ENCODE measurements around the gene C1orf115. TPM values are rescaled to one million over a fixed set of nuclear protein-coding genes. Genes with fewer than 3 reads are reported as not detected.

C1orf115 gene, protein sequence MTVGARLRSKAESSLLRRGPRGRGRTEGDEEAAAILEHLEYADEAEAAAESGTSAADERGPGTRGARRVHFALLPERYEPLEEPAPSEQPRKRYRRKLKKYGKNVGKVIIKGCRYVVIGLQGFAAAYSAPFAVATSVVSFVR
- total RNA-seq (3.5 TPM), polyA plus RNA-seq (5.2 TPM)
- long read RNA-seq, donor 1: 0 reads
- long read RNA-seq, donor 2, transcript C1orf115-201 (2 exons, 3,413 nt): major isoform, 6 of 6 reads
- long read RNA-seq, donor 2, partial matches to known transcripts: 0 of 6 reads
- long read RNA-seq, donor 2, other reads (novel, unspliced or antisense): 0 of 6 reads
- long read RNA-seq, donor 3, partial matches to known transcripts: 0 of 2 reads
- long read RNA-seq, donor 3, other reads (novel, unspliced or antisense): 0 of 2 reads
- long read RNA-seq, donor 4, partial matches to known transcripts: 0 of 1 reads
- long read RNA-seq, donor 4, other reads (novel, unspliced or antisense): 0 of 1 reads
- long read RNA-seq, donor 5, partial matches to known transcripts: 0 of 2 reads
- long read RNA-seq, donor 5, other reads (novel, unspliced or antisense): 0 of 2 reads
- long read RNA-seq, donor 6, partial matches to known transcripts: 0 of 4 reads
- long read RNA-seq, donor 6, other reads (novel, unspliced or antisense): 0 of 4 reads
- long read RNA-seq, donor 7, partial matches to known transcripts: 0 of 2 reads
- long read RNA-seq, donor 7, other reads (novel, unspliced or antisense): 0 of 2 reads
- long read RNA-seq, donor 8, partial matches to known transcripts: 0 of 2 reads
- long read RNA-seq, donor 8, other reads (novel, unspliced or antisense): 0 of 2 reads
- long read RNA-seq, donor 9, partial matches to known transcripts: 0 of 2 reads
- long read RNA-seq, donor 9, other reads (novel, unspliced or antisense): 0 of 2 reads
- long read RNA-seq, donor 10: 0 reads

DNA sequence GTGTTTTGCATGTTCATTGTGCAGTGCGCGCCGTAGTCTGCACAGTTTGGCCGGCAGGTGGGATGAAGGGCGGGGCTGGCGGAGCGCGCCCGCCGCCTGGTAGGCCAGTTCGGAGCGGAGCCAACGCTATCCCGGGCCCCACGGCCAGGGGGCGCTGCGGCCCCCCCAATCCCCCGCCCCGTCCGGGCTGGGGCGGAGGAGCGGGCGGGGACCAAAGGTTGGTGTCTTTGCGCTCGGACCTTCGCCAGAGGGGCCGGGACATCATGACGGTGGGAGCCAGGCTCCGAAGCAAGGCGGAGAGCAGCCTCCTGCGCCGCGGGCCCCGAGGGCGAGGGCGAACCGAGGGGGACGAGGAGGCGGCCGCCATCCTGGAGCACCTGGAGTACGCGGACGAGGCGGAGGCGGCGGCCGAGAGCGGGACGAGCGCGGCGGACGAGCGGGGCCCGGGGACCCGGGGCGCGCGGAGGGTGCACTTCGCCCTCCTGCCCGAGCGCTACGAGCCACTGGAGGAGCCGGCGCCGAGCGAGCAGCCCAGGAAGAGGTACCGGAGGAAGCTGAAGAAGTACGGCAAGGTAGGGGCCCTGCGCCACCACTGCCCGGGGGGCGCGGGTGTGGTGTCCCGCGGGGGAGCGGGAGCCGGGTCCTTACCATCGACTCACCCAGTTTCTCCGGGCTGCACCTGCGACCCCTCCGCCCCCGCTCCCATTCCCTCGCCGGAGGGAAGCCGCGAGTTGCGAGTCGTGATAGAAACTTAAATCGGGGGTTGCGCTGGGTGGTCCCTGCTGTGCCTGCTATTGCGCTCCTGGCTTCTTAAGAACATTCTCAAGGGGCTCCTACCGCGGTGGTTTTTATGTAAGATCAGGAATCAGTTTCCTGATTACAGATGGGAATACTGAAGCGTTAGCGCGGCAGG lies at the start of gene C1orf115:
Gene C1orf115, plus strand, starts transcription at position 224 of the 913 bp plus-strand sequence. Its CDS starts 40 bp downstream, at position 264.
- H3K27me3 ChIP-seq (ENCODE audit: control insufficient read depth in 2 of 2, insufficient read depth in 1 of 2, low read length in 1 of 2): peaks cover 18 to 36% of the 10 kb centered on the region in 2 donors
- no peaks in the 10 kb centered on the region for H3K36me3 ChIP-seq (ENCODE audit: control insufficient read depth in 2 of 2, insufficient read depth in 2 of 2, low read length in 1 of 2)
- no peak within 1 kb of the TSS for H3K27ac ChIP-seq (ENCODE audit: low read depth in 1 of 2, low read length in 1 of 2)
- H3K4me1 ChIP-seq (ENCODE audit: control insufficient read depth in 2 of 2, insufficient read depth in 2 of 2, low read length in 2 of 2): peaks cover 0 to 5% of the 10 kb centered on the region in 2 donors
- peak within 1 kb of the TSS; percentile 22 to 48 for H3K4me3 ChIP-seq (ENCODE audit: low read length in 2 of 2)
- peak; percentile 5 to 72 (median 41) for DNase-seq (ENCODE audit: low read depth in 6 of 9, low spot score in 9 of 9)
- H3K9me3 ChIP-seq (ENCODE audit: control insufficient read depth in 2 of 2, insufficient read depth in 1 of 2, low read length in 1 of 2): no peaks in the 10 kb centered on the region
- 7% methylated on average over 96 of the region's 96 CpGs for WGBS

DNA sequence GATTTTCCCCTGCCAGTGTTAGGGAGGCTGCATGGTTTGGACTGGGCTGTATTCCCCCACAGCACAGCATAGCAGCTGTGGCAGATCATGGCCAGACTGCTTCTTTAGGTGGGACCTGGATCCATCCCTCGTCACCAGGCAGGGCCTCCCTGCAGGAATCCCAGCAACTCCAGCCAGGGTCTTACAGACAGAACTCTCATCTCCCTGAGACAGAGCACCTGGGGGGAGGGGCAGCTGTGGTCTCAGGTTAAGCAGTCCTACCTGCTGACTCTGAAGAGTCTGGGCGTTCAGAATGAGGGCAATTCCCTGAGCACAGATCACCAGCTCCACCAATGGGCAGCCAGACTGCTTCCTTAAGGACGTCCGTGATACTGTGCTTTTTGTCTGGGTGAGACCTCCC lies 47.9 kb upstream of the C1orf115 start:
- WGBS: 99% methylated on average over 4 of the region's 4 CpGs
- no peaks in the 10 kb centered on the region for H3K36me3 ChIP-seq (ENCODE audit: control insufficient read depth in 2 of 2, insufficient read depth in 2 of 2, low read length in 1 of 2)
- H3K9me3 ChIP-seq (ENCODE audit: control insufficient read depth in 2 of 2, insufficient read depth in 1 of 2, low read length in 1 of 2): no peaks in the 10 kb centered on the region
- H3K4me1 ChIP-seq (ENCODE audit: control insufficient read depth in 2 of 2, insufficient read depth in 2 of 2, low read length in 2 of 2): no peaks in the 10 kb centered on the region
- DNase-seq (ENCODE audit: low read depth in 6 of 9, low spot score in 9 of 9): no peak
- H3K27me3 ChIP-seq (ENCODE audit: control insufficient read depth in 2 of 2, insufficient read depth in 1 of 2, low read length in 1 of 2): no peaks in the 10 kb centered on the region
- no peak overlapping the region for H3K4me3 ChIP-seq (ENCODE audit: low read length in 2 of 2)
- H3K27ac ChIP-seq (ENCODE audit: low read depth in 1 of 2, low read length in 1 of 2): no peak overlapping the region

DNA sequence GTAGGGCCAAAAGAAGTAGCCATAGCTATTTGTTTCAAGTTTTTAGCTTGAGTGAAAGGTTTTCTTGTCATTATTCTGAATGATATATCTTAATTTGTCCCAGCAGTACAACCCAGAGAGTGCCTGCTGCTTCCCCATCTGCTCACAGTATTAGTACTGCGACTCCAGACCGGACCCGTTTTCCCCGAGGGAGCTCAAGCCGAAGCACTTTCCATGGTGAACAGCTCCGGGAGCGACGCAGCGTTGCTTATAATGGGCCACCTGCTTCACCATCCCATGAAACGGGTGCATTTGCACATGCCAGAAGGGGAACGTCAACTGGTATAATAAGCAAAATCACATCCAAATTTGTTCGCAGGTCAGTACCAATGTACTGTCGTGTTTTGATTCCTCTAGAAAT lies 37.2 kb upstream of the C1orf115 start:
- no peak for DNase-seq (ENCODE audit: low read depth in 6 of 9, low spot score in 9 of 9)
- Histone ChIP-seq H3K27me3 (ENCODE audit: control insufficient read depth in 2 of 2, insufficient read depth in 1 of 2, low read length in 1 of 2) (no peaks in the 10 kb centered on the region), H3K4me3 (ENCODE audit: low read length in 2 of 2) (no peak overlapping the region), H3K27ac (ENCODE audit: low read depth in 1 of 2, low read length in 1 of 2) (no peak overlapping the region), H3K4me1 (ENCODE audit: control insufficient read depth in 2 of 2, insufficient read depth in 2 of 2, low read length in 2 of 2) (no peaks in the 10 kb centered on the region), H3K36me3 (ENCODE audit: control insufficient read depth in 2 of 2, insufficient read depth in 2 of 2, low read length in 1 of 2) (no peaks in the 10 kb centered on the region), H3K9me3 (ENCODE audit: control insufficient read depth in 2 of 2, insufficient read depth in 1 of 2, low read length in 1 of 2) (no peaks in the 10 kb centered on the region)
- WGBS: 96% methylated on average over 13 of the region's 13 CpGs

DNA sequence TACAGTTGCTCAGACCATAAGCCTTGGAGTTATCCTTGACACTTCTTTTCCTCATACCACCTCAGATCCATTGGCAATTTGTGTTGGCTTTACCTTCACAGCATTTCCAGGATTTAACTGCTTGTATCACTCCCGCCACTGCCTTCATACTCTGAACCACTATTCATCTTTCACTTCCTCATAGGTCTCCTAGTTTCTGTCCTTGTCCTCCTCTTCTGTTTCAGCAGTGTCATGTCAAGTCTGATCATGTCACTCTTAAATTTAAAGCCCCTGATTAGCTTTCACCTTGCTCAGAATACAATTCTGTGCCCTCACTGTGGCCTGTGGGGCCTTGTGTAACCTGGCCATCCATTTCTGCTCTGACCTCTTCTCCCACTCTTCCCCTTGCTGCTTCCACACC lies 34.7 kb upstream of the C1orf115 start:
- Histone ChIP-seq H3K4me1 (ENCODE audit: control insufficient read depth in 2 of 2, insufficient read depth in 2 of 2, low read length in 2 of 2) (no peaks in the 10 kb centered on the region), H3K36me3 (ENCODE audit: control insufficient read depth in 2 of 2, insufficient read depth in 2 of 2, low read length in 1 of 2) (no peaks in the 10 kb centered on the region), H3K9me3 (ENCODE audit: control insufficient read depth in 2 of 2, insufficient read depth in 1 of 2, low read length in 1 of 2) (no peaks in the 10 kb centered on the region), H3K27ac (ENCODE audit: low read depth in 1 of 2, low read length in 1 of 2) (no peak overlapping the region), H3K4me3 (ENCODE audit: low read length in 2 of 2) (no peak overlapping the region), H3K27me3 (ENCODE audit: control insufficient read depth in 2 of 2, insufficient read depth in 1 of 2, low read length in 1 of 2) (no peaks in the 10 kb centered on the region)
- no peak for DNase-seq (ENCODE audit: low read depth in 6 of 9, low spot score in 9 of 9)
- 91% methylated on average over 1 of the region's 1 CpG for WGBS

DNA sequence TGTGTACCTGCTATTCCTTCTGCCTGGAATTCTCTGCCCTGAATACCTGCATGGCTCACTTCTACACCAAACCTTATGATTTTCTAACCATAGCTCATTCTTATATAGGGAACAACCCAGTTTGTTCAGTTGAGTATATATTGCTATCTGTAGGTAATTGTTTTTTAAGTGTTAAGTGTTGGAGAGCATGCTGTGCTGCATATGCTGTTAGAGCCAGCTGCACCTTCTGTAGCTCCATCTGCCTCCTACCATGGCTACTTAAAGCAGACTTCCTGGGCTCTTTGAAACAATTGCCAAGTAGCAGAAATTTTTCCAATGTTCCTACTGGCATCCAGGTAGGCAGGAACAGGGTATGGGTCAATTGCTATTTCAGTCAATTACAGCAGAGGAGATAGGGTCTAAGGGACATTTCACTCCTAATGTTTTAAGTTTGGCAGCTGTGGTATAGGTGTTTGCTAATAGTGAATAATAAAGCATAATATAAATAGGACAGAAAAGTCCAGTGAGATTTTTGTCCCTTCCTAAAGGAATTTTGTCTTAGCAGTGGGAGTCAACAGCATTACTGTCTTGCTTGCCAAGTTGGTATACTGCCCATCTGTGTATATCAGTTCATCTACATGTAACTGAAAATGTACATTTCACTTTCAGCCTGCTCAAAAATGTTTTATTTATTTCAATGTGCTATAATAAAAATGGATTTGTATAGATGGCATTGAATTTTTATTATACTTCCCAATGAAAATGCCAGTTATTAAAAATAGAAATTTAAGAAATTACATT lies 34.0 kb upstream of the C1orf115 start:
- Histone ChIP-seq H3K4me1 (ENCODE audit: control insufficient read depth in 2 of 2, insufficient read depth in 2 of 2, low read length in 2 of 2) (no peaks in the 10 kb centered on the region), H3K4me3 (ENCODE audit: low read length in 2 of 2) (no peak overlapping the region), H3K9me3 (ENCODE audit: control insufficient read depth in 2 of 2, insufficient read depth in 1 of 2, low read length in 1 of 2) (no peaks in the 10 kb centered on the region), H3K36me3 (ENCODE audit: control insufficient read depth in 2 of 2, insufficient read depth in 2 of 2, low read length in 1 of 2) (no peaks in the 10 kb centered on the region), H3K27me3 (ENCODE audit: control insufficient read depth in 2 of 2, insufficient read depth in 1 of 2, low read length in 1 of 2) (no peaks in the 10 kb centered on the region), H3K27ac (ENCODE audit: low read depth in 1 of 2, low read length in 1 of 2) (no peak overlapping the region)
- no peak for DNase-seq (ENCODE audit: low read depth in 6 of 9, low spot score in 9 of 9)

DNA sequence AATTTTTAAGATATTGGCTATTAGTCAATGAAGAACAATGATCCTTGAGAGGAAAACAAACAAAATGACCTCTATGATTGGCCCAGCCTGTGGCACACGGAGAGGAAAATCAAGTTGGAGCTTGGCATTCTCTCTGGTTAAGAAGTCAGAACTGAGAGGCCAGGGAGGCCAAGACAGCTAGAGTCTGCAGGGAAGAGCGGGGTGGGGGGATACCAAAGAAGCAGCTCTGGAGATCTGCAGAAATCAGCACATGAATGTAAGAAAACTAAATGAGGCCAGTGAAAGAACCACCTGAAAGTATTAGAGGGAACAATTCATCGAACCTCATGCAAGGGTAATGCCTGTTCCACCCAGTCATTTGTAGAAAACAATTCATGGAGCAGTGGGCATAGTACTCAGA lies 23.8 kb upstream of the C1orf115 start:
- no peak overlapping the region for H3K4me3 ChIP-seq (ENCODE audit: low read length in 2 of 2)
- H3K27ac ChIP-seq (ENCODE audit: low read depth in 1 of 2, low read length in 1 of 2): no peak overlapping the region
- WGBS: 91% methylated on average over 3 of the region's 3 CpGs
- no peaks in the 10 kb centered on the region for H3K9me3 ChIP-seq (ENCODE audit: control insufficient read depth in 2 of 2, insufficient read depth in 1 of 2, low read length in 1 of 2)
- DNase-seq (ENCODE audit: low read depth in 6 of 9, low spot score in 9 of 9): no peak
- H3K4me1 ChIP-seq (ENCODE audit: control insufficient read depth in 2 of 2, insufficient read depth in 2 of 2, low read length in 2 of 2): no peaks in the 10 kb centered on the region
- no peaks in the 10 kb centered on the region for H3K27me3 ChIP-seq (ENCODE audit: control insufficient read depth in 2 of 2, insufficient read depth in 1 of 2, low read length in 1 of 2)
- no peaks in the 10 kb centered on the region for H3K36me3 ChIP-seq (ENCODE audit: control insufficient read depth in 2 of 2, insufficient read depth in 2 of 2, low read length in 1 of 2)

DNA sequence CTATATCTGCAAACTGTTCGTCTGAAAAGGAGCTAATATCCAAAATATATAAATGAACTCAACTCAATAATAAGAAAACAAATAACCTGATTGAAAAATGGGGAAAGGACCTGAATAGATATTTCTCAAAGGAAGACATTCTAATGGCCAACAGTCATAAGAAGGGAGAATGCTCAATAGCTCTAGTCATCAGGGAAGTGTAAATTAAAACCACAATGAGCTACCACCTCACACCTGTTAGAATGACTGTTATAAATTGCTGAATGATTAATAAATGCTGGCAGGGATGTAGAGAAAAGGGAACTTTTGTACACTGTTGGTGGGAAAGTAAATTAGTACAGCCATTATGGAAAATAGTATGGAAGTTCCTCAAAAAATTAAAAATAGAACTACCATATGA lies 21.2 kb upstream of the C1orf115 start:
- no peak for DNase-seq (ENCODE audit: low read depth in 6 of 9, low spot score in 9 of 9)
- Histone ChIP-seq H3K36me3 (ENCODE audit: control insufficient read depth in 2 of 2, insufficient read depth in 2 of 2, low read length in 1 of 2) (no peaks in the 10 kb centered on the region), H3K4me1 (ENCODE audit: control insufficient read depth in 2 of 2, insufficient read depth in 2 of 2, low read length in 2 of 2) (no peaks in the 10 kb centered on the region), H3K27me3 (ENCODE audit: control insufficient read depth in 2 of 2, insufficient read depth in 1 of 2, low read length in 1 of 2) (no peaks in the 10 kb centered on the region), H3K4me3 (ENCODE audit: low read length in 2 of 2) (no peak overlapping the region), H3K27ac (ENCODE audit: low read depth in 1 of 2, low read length in 1 of 2) (no peak overlapping the region), H3K9me3 (ENCODE audit: control insufficient read depth in 2 of 2, insufficient read depth in 1 of 2, low read length in 1 of 2) (no peaks in the 10 kb centered on the region)
- 99% methylated on average over 1 of the region's 1 CpG for WGBS

DNA sequence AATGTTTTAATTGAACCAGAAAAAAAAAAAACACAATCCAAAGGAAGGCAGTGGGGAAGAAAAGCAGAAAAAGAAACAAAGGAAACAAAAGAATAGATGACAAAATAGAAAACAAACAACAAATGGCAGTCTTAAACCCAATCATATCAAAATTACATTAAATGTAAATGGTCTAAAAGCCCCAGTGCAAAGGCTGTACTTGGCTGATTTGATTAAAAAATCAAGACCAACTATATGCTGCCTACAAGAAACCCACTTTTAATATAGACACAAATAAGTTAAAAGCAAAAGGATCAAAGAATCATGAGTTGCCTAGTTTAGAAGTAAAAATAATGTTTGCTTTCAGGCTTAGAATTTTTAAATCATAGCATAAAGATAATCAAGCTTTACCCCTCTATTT lies 19.8 kb upstream of the C1orf115 start:
- H3K27ac ChIP-seq (ENCODE audit: low read depth in 1 of 2, low read length in 1 of 2): no peak overlapping the region
- no peak for DNase-seq (ENCODE audit: low read depth in 6 of 9, low spot score in 9 of 9)
- H3K36me3 ChIP-seq (ENCODE audit: control insufficient read depth in 2 of 2, insufficient read depth in 2 of 2, low read length in 1 of 2): no peaks in the 10 kb centered on the region
- H3K9me3 ChIP-seq (ENCODE audit: control insufficient read depth in 2 of 2, insufficient read depth in 1 of 2, low read length in 1 of 2): no peaks in the 10 kb centered on the region
- H3K27me3 ChIP-seq (ENCODE audit: control insufficient read depth in 2 of 2, insufficient read depth in 1 of 2, low read length in 1 of 2): no peaks in the 10 kb centered on the region
- H3K4me1 ChIP-seq (ENCODE audit: control insufficient read depth in 2 of 2, insufficient read depth in 2 of 2, low read length in 2 of 2): no peaks in the 10 kb centered on the region
- no peak overlapping the region for H3K4me3 ChIP-seq (ENCODE audit: low read length in 2 of 2)

Measured in thymus (tissue), 14 donors.